CD4-positive, CD25-positive, alpha-beta regulatory T cell (primary cell): ENCODE results near the gene ATAD3A. TPM values are rescaled to one million over a fixed set of nuclear protein-coding genes. Genes with fewer than 3 reads are reported as not detected.

Source experiments
- ATAC-seq, 2 donors: fragments of 150-1000 bp; cut with Tn5 transposase; one replicate each; pipeline ENCODE4 v1.10.0; 2021; ENCODE audit warnings: low read depth in 2 of 2, moderate number of reproducible peaks in 2 of 2, moderate library complexity in 1 of 2
- DNase-seq, 3 donors: peaks; one replicate each; pipeline versions ENCODE4 v3.0.0 to v3.0.0-alpha.2; 2012 to 2022; ENCODE audit warnings: mixed read lengths in 1 of 3
- H3K27ac ChIP-seq: one replicate; pipeline ENCODE4 v1.7.0; 2013; ENCODE audit warnings: mild to moderate bottlenecking, low read length; ENCODE audit not compliant: insufficient read depth, poor library complexity, severe bottlenecking
- H3K27me3 ChIP-seq: one replicate; pipeline ENCODE4 v1.7.0; 2013; ENCODE audit warnings: low read length; ENCODE audit not compliant: control insufficient read depth, insufficient read depth
- H3K36me3 ChIP-seq: one replicate; pipeline ENCODE4 v1.7.0; 2013; ENCODE audit warnings: mild to moderate bottlenecking, low read length, moderate library complexity; ENCODE audit not compliant: control insufficient read depth, insufficient read depth
- H3K4me1 ChIP-seq: 2 replicates; pipeline ENCODE4 v1.7.0; 2013; ENCODE audit warnings: mild to moderate bottlenecking, low read length; ENCODE audit not compliant: insufficient read depth, control insufficient read depth, poor library complexity, severe bottlenecking
- H3K4me3 ChIP-seq: one replicate; pipeline ENCODE4 v1.7.0; 2013; ENCODE audit warnings: low read depth, mild to moderate bottlenecking, low read length, moderate library complexity
- H3K9me3 ChIP-seq, 2 experiments: 1 replicate in 1 of 2; 2 replicates in 1 of 2; pipeline ENCODE4 v1.7.0; 2013; ENCODE audit warnings: low read length in 2 of 2, mild to moderate bottlenecking in 1 of 2, moderate library complexity in 1 of 2; ENCODE audit not compliant: control insufficient read depth in 2 of 2
- H3K27ac Mint-ChIP-seq, 3 donors: one replicate each; pipeline ENCODE4 v1.8.0; 2020 to 2022; ENCODE audit warnings: mild to moderate bottlenecking in 3 of 3, mixed read lengths in 3 of 3, moderate library complexity in 2 of 3
- H3K27me3 Mint-ChIP-seq: one replicate; pipeline ENCODE4 v1.8.0; 2022; ENCODE audit warnings: mild to moderate bottlenecking, mixed read lengths
- H3K36me3 Mint-ChIP-seq: one replicate; pipeline ENCODE4 v1.8.0; 2020; ENCODE audit warnings: mixed read lengths
- H3K4me1 Mint-ChIP-seq, 4 donors: one replicate each; pipeline ENCODE4 v1.8.0; 2020 to 2022; ENCODE audit warnings: mixed read lengths in 4 of 4, mild to moderate bottlenecking in 1 of 4
- H3K4me3 Mint-ChIP-seq, 4 donors: one replicate each; pipeline ENCODE4 v1.8.0; 2020 to 2022; ENCODE audit warnings: mild to moderate bottlenecking in 4 of 4, mixed read lengths in 4 of 4, moderate library complexity in 3 of 4
- H3K9me3 Mint-ChIP-seq, 7 donors: one replicate each; pipeline ENCODE4 v1.8.0; 2020 to 2022; ENCODE audit warnings: mixed read lengths in 7 of 7, mild to moderate bottlenecking in 3 of 7, moderate library complexity in 2 of 7
- polyA plus RNA-seq, 4 donors: library from polyadenylated mRNA; unstranded; fragments of 300-500 nt; fragmentation: Illumina TruSeq; gene quantifications; one replicate each; pipeline ENCODE4 v1.2.3, GENCODE V29; 2021
- total RNA-seq: library from RNA; stranded (reverse); gene quantifications from one replicate; pipeline ENCODE4 v1.2.3, GENCODE V29; 2022

The ATAD3A gene
- total and polyA plus RNA-seq, 5 donors from 2014 or later = 6.2 to 20.0 (median 7.5) TPM

DNA sequence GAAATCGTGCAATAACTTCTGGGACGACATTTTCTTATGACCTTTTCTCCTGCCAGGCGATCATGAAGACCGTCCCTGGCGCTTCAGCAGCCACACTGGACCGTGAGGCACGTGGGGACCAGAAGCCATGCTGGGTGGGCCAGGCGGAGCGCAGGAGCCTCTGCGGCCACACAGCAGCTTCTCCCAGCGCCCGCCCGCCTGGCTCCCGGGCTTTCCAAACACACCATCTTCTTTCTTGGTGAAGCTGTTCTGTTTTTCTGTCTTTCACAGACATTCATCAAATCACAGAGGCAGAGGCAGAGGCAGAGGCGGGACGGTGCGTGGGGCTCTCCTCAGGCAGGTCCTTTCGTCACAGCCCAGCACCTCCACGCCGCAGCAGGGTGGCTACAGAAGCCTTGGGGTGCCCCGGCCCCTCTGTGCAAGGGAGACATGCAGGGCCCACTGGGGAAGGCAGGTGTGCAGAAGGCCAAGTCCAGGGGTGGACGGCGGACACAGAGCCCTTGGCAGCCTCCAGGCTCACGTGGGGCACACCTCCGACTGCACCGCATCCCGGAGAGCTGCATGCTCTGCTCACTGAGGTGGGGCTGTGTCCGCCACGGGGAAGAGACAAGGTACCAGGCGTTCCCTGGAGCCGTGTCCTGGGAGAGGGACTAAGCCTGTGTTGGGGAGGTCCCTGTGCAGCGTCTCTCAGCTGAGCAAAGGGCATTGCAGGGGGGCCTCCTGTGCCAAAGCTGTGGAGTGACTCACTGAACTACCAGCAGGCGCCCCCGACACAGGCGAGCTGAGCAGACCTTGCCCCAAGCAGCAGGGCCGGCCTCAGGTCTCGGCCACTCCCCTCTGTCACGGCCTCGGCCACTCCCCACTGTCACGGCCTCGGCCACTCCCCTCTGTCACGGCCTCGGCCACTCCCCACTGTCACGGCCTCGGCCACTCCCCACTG lies 31.1 kb downstream of the ATAD3A start:
- ATAC-seq = no peak
- H3K27me3 Mint-ChIP-seq = no peaks in the 10 kb centered on the region
- Histone ChIP-seq H3K27me3 (peaks cover 3% of the 10 kb centered on the region), H3K4me3 (no peak overlapping the region), H3K4me1 (peaks cover 11% of the 10 kb centered on the region), H3K9me3 (no peaks in the 10 kb centered on the region), H3K27ac (no peak overlapping the region), H3K36me3 (peaks cover 5% of the 10 kb centered on the region)
- no peaks in the 10 kb centered on the region for H3K9me3 Mint-ChIP-seq
- peak overlapping the region in 2 of 4 donors; percentile 16 to 52 for H3K4me3 Mint-ChIP-seq
- no peak for DNase-seq
- H3K27ac Mint-ChIP-seq = peak overlapping the region in 1 of 3 donors; percentile 69
- H3K36me3 Mint-ChIP-seq = no peaks in the 10 kb centered on the region
- peaks cover 0 to 15% (median 0%) of the 10 kb centered on the region in 4 donors for H3K4me1 Mint-ChIP-seq

DNA sequence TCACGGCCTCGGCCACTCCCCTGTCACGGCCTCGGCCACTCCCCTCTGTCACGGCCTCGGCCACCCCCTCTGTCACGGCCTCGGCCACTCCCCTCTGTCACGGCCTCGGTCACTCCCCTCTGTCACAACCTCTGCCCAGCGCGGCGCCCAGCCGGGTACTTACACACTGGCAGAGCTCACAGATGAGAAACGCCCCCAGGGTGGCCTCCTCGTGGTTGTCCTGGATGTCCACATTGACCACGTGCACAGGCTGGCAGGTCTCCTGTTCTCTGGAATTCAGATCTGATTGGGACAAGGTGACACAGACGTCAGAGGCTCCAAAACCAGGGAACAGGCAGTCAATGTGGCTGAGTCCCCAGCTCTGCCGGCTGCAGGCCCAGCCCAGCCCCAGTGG lies 31.7 kb downstream of the ATAD3A start:
- H3K4me3 Mint-ChIP-seq = no peak overlapping the region
- H3K27ac Mint-ChIP-seq = no peak overlapping the region
- Histone ChIP-seq H3K36me3 (peaks cover 5% of the 10 kb centered on the region), H3K4me3 (no peak overlapping the region), H3K27me3 (peaks cover 3% of the 10 kb centered on the region), H3K27ac (no peak overlapping the region), H3K4me1 (peaks cover 11% of the 10 kb centered on the region), H3K9me3 (no peaks in the 10 kb centered on the region)
- H3K4me1 Mint-ChIP-seq = peaks cover 0 to 12% (median 0%) of the 10 kb centered on the region in 4 donors
- ATAC-seq (no peak), DNase-seq (no peak)
- no peaks in the 10 kb centered on the region for H3K36me3 Mint-ChIP-seq
- no peaks in the 10 kb centered on the region for H3K27me3 Mint-ChIP-seq
- no peaks in the 10 kb centered on the region for H3K9me3 Mint-ChIP-seq

DNA sequence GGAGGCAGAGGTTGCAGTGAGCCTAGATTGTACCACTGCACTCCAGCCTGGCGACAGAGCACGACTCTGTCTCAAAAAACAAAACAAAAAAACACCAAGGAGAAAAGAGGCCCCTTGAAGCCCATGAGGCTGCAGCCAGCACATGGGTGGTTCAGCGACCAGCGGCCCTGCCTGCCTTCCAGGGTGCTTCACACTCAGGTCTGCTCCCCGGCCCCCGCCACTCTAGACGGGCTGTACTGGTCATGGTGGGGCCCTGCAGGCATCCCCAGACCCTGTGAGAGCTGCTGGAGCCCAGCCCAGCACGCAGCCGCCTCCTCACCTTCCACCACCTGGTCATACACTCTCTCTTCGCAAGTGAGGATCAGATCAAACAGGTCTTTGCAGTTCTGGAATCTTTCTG lies 32.6 kb downstream of the ATAD3A start:
- Histone ChIP-seq H3K9me3 (no peaks in the 10 kb centered on the region), H3K36me3 (peaks cover 5% of the 10 kb centered on the region), H3K4me1 (peaks cover 6% of the 10 kb centered on the region), H3K27me3 (no peaks in the 10 kb centered on the region), H3K27ac (no peak overlapping the region), H3K4me3 (no peak overlapping the region)
- peaks cover 0 to 9% (median 0%) of the 10 kb centered on the region in 4 donors for H3K4me1 Mint-ChIP-seq
- no peaks in the 10 kb centered on the region for H3K36me3 Mint-ChIP-seq
- H3K4me3 Mint-ChIP-seq = no peak overlapping the region
- no peaks in the 10 kb centered on the region for H3K27me3 Mint-ChIP-seq
- no peak for DNase-seq
- no peak for ATAC-seq
- H3K27ac Mint-ChIP-seq = peak overlapping the region in 1 of 3 donors; percentile 55
- H3K9me3 Mint-ChIP-seq = no peaks in the 10 kb centered on the region

DNA sequence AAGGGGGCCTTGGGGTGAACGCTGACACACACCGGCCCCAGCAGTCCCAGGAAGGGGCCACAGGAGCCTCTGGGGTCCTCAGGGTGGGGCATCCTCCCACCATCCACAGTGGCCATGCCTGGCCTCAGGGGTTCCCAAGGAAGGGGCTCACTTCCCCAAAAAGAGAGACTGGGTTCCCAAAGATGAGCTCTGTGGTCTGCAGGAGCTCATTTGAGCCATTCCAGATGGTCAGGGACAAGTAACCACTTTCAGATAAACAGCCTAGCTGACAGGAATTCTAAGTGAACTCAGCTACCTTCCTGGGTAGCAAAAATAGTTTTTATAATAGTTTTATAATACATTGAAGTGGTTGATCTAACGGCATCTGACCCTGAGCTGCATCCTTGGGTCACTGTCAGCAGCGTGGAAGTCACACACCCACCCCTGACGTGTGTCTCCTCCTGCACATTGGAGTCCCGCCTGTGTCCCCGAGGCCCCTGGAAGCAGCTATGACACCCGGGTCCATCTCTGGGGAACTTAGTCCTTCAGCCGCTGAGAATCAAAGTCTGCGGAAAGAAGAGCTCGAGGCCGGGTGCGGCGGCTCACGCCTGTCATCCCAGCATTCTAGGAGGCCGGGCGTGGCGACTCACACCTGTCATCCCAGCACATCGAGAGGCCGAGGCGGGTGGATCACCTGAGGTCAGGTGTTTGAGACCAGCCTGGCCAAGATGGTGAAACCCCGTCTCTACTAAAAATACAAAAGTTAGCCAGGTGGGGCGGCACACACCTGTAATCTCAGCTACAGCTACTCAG lies 34.2 kb downstream of the ATAD3A start:
- Mint-ChIP-seq H3K4me3 (no peak overlapping the region), H3K9me3 (no peaks in the 10 kb centered on the region), H3K27me3 (no peaks in the 10 kb centered on the region), H3K27ac (peak overlapping the region in 1 of 3 donors; percentile 5), H3K4me1 (peaks cover 0 to 8% (median 0%) of the 10 kb centered on the region in 4 donors), H3K36me3 (no peaks in the 10 kb centered on the region)
- no peak overlapping the region for H3K27ac ChIP-seq
- H3K9me3 ChIP-seq = no peaks in the 10 kb centered on the region
- no peaks in the 10 kb centered on the region for H3K4me1 ChIP-seq
- ATAC-seq = no peak
- no peak overlapping the region for H3K4me3 ChIP-seq
- peaks cover 5% of the 10 kb centered on the region for H3K36me3 ChIP-seq
- no peak for DNase-seq
- H3K27me3 ChIP-seq = no peaks in the 10 kb centered on the region

DNA sequence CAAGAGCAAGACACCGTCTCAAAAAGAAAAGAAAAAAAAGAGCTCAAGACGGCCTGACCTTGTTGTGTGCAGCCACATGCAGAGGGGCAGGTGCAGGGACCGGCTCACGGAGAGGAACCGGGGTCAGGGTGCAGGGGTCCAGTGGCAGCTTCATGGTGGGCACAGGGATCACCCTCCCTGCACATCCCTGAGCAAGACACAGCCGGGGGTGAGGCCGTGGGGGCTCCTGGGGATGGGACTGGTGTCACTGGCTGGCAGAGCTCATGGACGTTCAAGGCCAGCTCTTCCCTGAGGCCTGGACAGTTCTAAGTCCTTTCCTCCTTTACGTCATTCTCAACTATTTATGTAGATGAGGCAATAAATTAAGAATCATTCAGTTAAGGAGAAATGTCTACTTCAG lies 35.0 kb downstream of the ATAD3A start:
- Mint-ChIP-seq H3K4me3 (no peak overlapping the region), H3K4me1 (peaks cover 0 to 3% (median 0%) of the 10 kb centered on the region in 4 donors), H3K27me3 (no peaks in the 10 kb centered on the region), H3K36me3 (no peaks in the 10 kb centered on the region), H3K27ac (no peak overlapping the region), H3K9me3 (no peaks in the 10 kb centered on the region)
- Histone ChIP-seq H3K36me3 (peaks cover 5% of the 10 kb centered on the region), H3K9me3 (no peaks in the 10 kb centered on the region), H3K4me3 (no peak overlapping the region), H3K4me1 (no peaks in the 10 kb centered on the region), H3K27ac (no peak overlapping the region), H3K27me3 (no peaks in the 10 kb centered on the region)
- ATAC-seq (no peak), DNase-seq (no peak)

DNA sequence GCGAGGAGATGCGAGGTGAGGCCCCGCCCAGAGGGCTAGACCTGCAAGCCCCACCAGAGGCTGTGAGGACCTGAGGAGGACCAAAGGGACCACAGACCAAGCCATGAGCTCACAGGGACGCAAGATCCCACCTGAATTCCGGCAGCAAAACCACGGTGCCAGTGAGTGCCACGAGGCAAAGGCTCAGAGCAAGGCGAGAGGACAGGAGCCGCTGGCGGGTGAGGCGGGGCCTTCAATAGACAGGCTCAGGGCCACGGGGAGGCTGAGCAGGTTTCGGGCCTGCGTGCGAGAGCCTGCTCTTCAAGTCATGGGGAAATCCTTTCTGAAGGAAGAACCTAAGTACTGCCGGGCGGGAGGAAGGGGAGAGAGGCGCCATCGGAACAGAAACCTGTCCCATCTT lies 35.5 kb downstream of the ATAD3A start:
- ATAC-seq (no peak), DNase-seq (no peak)
- no peaks in the 10 kb centered on the region for H3K27me3 ChIP-seq
- no peaks in the 10 kb centered on the region for H3K9me3 Mint-ChIP-seq
- no peak overlapping the region for H3K4me3 Mint-ChIP-seq
- H3K9me3 ChIP-seq = no peaks in the 10 kb centered on the region
- H3K36me3 ChIP-seq = peaks cover 4% of the 10 kb centered on the region
- H3K27me3 Mint-ChIP-seq = no peaks in the 10 kb centered on the region
- no peak overlapping the region for H3K4me3 ChIP-seq
- H3K4me1 Mint-ChIP-seq = peaks cover 0 to 3% (median 0%) of the 10 kb centered on the region in 4 donors
- H3K4me1 ChIP-seq = no peaks in the 10 kb centered on the region
- H3K36me3 Mint-ChIP-seq = no peaks in the 10 kb centered on the region
- H3K27ac ChIP-seq = no peak overlapping the region
- no peak overlapping the region for H3K27ac Mint-ChIP-seq

DNA sequence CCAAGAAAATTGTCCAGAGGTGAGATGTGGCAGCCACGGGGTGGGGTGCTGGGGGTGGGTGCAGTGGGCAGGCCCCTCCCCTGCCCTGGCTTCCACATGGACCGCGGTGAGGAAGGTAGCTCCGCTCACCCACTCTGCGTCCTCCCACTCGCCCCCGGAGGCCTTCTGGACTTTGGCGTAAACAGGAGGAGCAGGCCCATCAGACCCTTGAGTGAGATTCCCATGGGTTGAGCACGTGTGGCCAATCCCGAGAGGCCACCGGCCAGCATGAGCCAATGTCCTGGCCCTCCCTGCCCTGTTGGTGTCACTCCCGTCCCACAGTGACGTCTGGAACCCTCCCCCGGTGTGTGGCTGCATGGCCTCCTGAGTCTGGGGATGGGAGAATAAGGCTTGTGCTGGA lies 36.6 kb downstream of the ATAD3A start:
- Histone ChIP-seq H3K4me1 (no peaks in the 10 kb centered on the region), H3K27me3 (no peaks in the 10 kb centered on the region), H3K27ac (no peak overlapping the region), H3K4me3 (no peak overlapping the region), H3K9me3 (no peaks in the 10 kb centered on the region), H3K36me3 (no peaks in the 10 kb centered on the region)
- H3K27me3 Mint-ChIP-seq = no peaks in the 10 kb centered on the region
- no peak overlapping the region for H3K4me3 Mint-ChIP-seq
- DNase-seq = no peak
- no peaks in the 10 kb centered on the region for H3K9me3 Mint-ChIP-seq
- no peak for ATAC-seq
- H3K36me3 Mint-ChIP-seq = no peaks in the 10 kb centered on the region
- H3K27ac Mint-ChIP-seq = no peak overlapping the region
- peaks cover 0 to 3% (median 0%) of the 10 kb centered on the region in 4 donors for H3K4me1 Mint-ChIP-seq
